Fibroblast of gingiva (primary cell): ENCODE results near the gene ADGRA3.
"Not testable (repeated sequence)": the region's sequence is repeated elsewhere in the genome, so short reads cannot be mapped to it uniquely, and the experiment has no call there.

ENCODE experiments used
- DNase-seq: peaks from one replicate; pipeline ENCODE4 v3.0.0-alpha.2; 2011; ENCODE audit warnings: low read depth

The ADGRA3 gene

GRCh38 chr4:22478426-22478825 lies 37.4 kb downstream of the ADGRA3 start:
- DNase-seq, result no peak

DNA sequence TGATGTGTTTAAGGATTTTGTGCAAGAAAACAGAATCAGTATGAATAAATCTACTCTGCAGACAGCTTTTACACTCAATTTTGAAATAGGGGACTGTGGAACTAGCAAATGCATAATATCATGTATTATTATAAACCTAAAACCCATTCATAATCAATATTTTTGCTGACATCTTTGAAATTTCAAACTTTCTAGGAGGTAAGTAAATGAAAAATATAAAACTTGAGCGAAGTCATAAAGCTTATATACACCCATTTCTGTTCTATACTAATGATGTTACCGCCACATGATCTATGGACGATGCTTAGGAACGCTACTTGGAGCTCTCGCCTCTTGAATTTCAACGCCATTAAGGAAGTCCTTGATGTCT lies 38.1 kb downstream of the ADGRA3 start:
- no peak for DNase-seq

DNA sequence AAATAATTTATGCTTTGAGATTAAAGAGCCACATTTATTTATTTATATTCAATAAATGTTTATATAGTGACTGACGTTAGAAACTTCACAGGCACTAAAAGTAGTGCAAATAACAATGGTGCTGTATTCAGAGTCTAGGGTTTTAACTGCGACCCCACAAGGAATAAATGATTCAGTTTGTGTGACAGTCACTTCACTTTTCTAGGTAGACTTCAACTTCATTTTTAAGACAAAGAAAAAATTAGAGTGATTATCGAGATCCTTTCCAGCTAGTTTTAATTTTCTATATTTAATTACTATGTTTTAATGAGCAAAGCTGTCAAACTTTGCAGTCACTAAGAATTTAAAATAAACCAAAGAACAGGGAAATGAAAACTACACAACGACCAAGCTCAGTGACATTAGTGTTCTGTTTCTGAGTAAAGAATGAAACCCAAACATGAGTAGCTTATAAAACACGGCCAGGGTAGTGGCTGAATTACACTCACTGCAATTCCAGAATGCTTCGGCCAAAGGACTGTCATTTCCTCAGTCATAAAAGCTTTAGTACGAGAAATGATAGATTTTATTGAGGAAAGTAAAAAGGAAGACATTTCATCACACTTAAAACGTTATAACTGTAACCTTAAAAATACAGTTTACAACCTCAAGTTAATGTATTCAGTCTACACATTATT lies 38.6 kb downstream of the ADGRA3 start:
- no peak for DNase-seq

GRCh38 chr4:22476011-22476410 lies 39.9 kb downstream of the ADGRA3 start:
- DNase-seq, result no peak

GRCh38 chr4:22475311-22475646 lies 40.6 kb downstream of the ADGRA3 start:
- not testable (repeated sequence) for DNase-seq

- no peak for DNase-seq
Measured at GRCh38 chr4:22474636-22475310, 41.1 kb downstream of the ADGRA3 start.

GRCh38 chr4:22473268-22473667 lies 42.6 kb downstream of the ADGRA3 start:
- DNase-seq, result peak; percentile 48

DNA sequence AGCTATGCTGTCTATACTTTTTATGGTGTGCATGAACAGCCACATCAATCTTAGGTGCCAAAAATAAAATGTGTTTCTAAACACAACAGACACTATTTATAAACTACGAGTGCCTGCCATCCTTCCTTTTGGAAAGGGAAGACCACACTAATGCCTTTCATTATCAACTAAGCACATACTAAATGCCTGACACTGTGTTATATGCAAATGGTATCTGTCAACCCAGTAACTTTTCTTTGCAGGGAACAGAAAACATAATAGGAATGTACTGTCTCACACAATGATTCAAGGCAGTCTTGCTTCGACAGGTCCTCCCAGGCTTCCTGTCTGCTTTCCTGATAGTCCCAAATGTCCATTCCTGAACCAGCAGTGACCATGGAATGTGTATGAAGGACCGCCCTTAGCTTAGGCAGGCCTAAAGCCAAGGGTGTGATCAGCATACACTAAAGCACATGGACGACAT lies 43.8 kb downstream of the ADGRA3 start:
- DNase-seq, result no peak

- DNase-seq, result no peak
Measured at GRCh38 chr4:22471419-22471818, 44.4 kb downstream of the ADGRA3 start.

DNA sequence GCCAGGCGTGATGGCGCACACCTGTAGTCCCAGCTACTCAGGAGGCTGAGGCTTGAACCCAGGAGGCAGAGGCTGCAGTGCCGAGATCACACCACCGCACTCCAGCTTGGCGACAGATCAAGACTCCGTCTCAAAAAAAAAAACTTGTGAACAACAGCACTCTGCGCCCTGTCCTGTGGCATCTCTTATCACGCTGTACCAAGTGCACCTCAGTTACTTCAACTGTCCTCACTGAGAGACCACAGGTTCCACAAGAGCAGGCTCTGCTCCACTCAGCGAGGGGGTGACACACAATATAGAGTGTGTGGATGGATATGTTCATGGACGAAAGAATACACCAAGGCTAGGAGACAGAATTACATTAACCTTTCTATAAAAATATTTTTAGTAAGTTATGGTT lies 49.3 kb downstream of the ADGRA3 start:
- DNase-seq, result no peak

- no peak for DNase-seq
Measured at GRCh38 chr4:22465996-22466395, 49.9 kb downstream of the ADGRA3 start.

GRCh38 chr4:22465349-22465748 lies 50.5 kb downstream of the ADGRA3 start:
- DNase-seq, result no peak

- DNase-seq, result no peak
Measured at GRCh38 chr4:22463179-22463578, 52.7 kb downstream of the ADGRA3 start.

- no peak for DNase-seq
Measured at GRCh38 chr4:22462688-22463087, 53.2 kb downstream of the ADGRA3 start.

- DNase-seq, result no peak
Measured at GRCh38 chr4:22460266-22460665, 55.6 kb downstream of the ADGRA3 start.

DNA sequence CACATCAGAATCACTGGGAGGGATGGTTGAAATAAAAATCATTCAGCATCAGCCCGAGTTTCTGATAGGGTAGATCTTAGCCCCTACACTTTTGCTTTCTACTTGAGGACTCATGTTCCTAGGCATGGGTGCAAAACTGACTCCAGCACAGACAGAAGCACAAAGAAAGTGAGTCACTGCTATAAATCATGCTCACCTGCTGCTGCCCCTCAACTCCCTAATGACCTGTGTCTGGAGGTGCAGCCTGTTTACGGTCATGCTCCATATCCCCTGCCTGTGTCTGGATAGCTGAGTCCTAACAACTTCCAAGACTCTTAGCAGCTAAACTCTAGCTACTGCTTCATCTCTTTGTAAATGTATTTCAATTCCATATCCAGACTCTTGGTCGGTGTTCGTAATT lies 57.8 kb downstream of the ADGRA3 start:
- no peak for DNase-seq

- no peak for DNase-seq
Measured at GRCh38 chr4:22457348-22457747, 58.5 kb downstream of the ADGRA3 start.

- DNase-seq, result no peak
Measured at GRCh38 chr4:22456291-22456690, 59.6 kb downstream of the ADGRA3 start.

GRCh38 chr4:22454955-22455354 lies 60.9 kb downstream of the ADGRA3 start:
- no peak for DNase-seq

DNA sequence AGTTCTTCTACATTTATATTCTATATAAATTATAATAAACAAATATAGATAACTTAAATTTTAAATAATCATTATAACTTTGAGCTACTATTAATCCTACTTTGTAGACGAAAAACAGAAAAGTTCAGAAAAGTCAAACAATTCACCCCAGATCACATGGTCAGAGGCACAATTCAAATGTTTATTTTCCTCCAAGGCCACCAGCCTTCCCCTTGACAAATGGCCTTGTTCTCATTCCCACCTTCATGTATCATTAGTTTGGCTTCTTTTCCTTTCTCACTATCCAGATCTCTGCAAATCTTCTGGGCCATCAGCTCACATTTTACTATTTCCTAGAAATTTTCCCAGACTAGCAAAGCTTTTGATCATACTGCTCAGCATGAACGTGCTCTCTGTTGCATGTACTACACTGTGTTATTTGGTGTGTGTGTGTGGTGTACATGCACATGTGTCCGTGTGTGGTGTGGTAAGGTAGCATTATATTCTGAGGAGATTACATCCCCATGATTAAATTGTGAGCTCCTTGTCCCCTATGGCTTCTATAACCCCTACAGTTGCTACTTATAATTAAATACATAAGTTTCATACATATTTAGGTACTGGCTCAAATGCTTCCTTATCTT lies 61.5 kb downstream of the ADGRA3 start:
- no peak for DNase-seq

DNA sequence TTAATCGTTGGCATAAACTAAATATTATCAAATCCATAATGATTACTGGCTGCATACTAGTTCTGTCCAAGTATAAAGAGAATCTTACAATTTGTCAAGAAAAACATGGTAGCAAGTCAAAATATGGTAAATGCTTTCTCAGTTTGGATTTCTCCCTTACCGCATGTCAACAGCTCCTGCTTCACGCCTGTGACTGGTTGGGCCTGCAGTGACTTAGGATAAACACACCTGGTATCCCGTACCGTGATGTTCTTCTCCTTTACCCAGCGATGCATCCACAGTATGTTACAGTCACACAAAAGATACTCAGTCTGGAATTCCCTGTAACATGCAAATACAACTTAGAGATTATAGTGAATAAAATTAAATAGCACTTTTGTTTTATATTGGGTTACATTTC lies 71.1 kb downstream of the ADGRA3 start:
- no peak for DNase-seq

DNA sequence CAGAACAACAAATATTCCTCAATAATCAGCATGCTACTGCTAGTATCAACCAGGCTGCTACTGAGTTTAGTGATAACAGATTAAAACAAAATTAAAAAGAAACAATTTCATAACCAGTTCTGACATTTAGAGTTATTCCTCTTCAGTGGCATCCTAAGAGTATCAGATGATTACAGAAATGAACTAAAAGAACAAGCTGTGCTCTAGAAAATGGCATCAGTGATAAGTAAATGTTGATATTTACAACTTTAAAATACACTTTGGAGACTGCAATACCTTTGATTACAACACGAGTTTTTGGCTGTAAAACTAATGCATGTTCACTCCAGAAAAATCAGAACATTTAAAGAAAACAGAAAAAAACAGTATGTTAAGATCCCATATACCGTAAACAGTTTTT lies 72.9 kb downstream of the ADGRA3 start:
- DNase-seq, result no peak

GRCh38 chr4:22440999-22441398 lies 74.9 kb downstream of the ADGRA3 start:
- no peak for DNase-seq

DNA sequence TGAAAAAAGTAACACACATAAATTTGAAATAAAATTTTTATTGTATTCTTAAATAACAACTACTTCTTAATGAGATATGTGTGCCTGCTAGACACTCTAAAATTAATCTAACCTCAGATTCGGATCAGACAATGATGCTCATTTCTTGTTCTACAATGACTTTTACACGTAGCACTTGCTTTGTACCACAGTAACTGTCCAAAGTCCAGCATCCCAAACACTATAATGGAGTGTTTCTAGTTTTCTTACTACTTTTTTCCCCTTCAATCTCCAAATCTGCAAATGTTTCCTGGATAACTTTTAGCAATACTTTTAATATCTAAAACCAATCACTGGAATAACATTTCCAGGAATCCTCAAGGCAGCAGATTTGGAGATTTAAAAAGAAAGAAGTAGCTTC lies 75.9 kb downstream of the ADGRA3 start:
- DNase-seq, result no peak
